Neural cell (in vitro differentiated cells): ENCODE results near the gene PPFIBP2. TPM values are rescaled to one million over a fixed set of nuclear protein-coding genes. Genes with fewer than 3 reads are reported as not detected.
A peak's percentile ranks its signal among the peaks of the same experiment; 100 is the strongest.

Source experiments
- H2AFZ ChIP-seq: fragments of 200-600, 300-800 bp; sonication (generic), shearing (Covaris generic); 2 replicates; pipeline ENCODE4 v1.6.0; 2014; ENCODE audit warnings: low read depth, mild to moderate bottlenecking, antibody characterized with exemption, low read length, moderate library complexity
- H3F3A ChIP-seq: fragments of 200-600 bp; shearing (Covaris generic); 2 replicates; pipeline ENCODE4 v1.6.1; 2016; ENCODE audit warnings: mild to moderate bottlenecking, moderate library complexity, mixed read lengths, antibody characterized with exemption, low read length; ENCODE audit not compliant: insufficient read depth, poor library complexity, severe bottlenecking
- H3K27ac ChIP-seq: fragments of 200-600, 300-800 bp; sonication (generic), shearing (Covaris generic); 2 replicates; pipeline ENCODE4 v1.5.1; 2014; ENCODE audit warnings: mild to moderate bottlenecking, low read length, moderate library complexity
- H3K27me3 ChIP-seq: fragments of 300-800, 200-600 bp; sonication (generic), shearing (Covaris generic); 2 replicates; pipeline ENCODE4 v1.6.0; 2014; ENCODE audit warnings: mild to moderate bottlenecking, low read depth, low read length, moderate library complexity; ENCODE audit not compliant: insufficient read depth
- H3K36me3 ChIP-seq: fragments of 300-800, 200-600 bp; sonication (generic), shearing (Covaris generic); 2 replicates; pipeline ENCODE4 v1.5.1; 2014; ENCODE audit warnings: mild to moderate bottlenecking, antibody characterized with exemption, low read length, moderate library complexity; ENCODE audit not compliant: insufficient read depth
- H3K4me2 ChIP-seq: fragments of 300-800, 200-600 bp; sonication (generic), shearing (Covaris generic); 2 replicates; pipeline ENCODE4 v1.6.0; 2014; ENCODE audit warnings: mild to moderate bottlenecking, low read length
- H3K4me3 ChIP-seq: fragments of 300-800, 200-600 bp; sonication (generic), shearing (Covaris generic); 2 replicates; pipeline ENCODE4 v1.5.1; 2014; ENCODE audit warnings: mild to moderate bottlenecking, low read length, moderate library complexity
- H3K79me2 ChIP-seq: fragments of 200-600 bp; shearing (Covaris generic); replicated peaks from 2 replicates; pipeline ENCODE4 v1.6.0; 2014; ENCODE audit warnings: mild to moderate bottlenecking, low read length, moderate library complexity; ENCODE audit not compliant: insufficient read depth
- H3K9ac ChIP-seq: fragments of 300-800, 200-600 bp; sonication (generic), shearing (Covaris generic); 2 replicates; pipeline ENCODE4 v1.6.1; 2016; ENCODE audit warnings: mild to moderate bottlenecking, low read length, mixed read lengths
- H3K9me2 ChIP-seq: fragments of 200-600 bp; shearing (Covaris generic); 2 replicates; pipeline ENCODE4 v1.6.1; 2016; ENCODE audit warnings: mild to moderate bottlenecking, low read length, mixed read lengths; ENCODE audit not compliant: insufficient read depth
- H3K9me3 ChIP-seq: fragments of 200-600, 300-800 bp; sonication (generic), shearing (Covaris generic); 2 replicates; pipeline ENCODE4 v1.6.1; 2016; ENCODE audit warnings: mild to moderate bottlenecking, mixed run types, low read length, moderate library complexity, mixed read lengths
- H4K20me1 ChIP-seq: fragments of 200-600 bp; shearing (Covaris generic); 2 replicates; pipeline ENCODE4 v1.6.1; 2016; ENCODE audit warnings: mild to moderate bottlenecking, mixed run types; ENCODE audit not compliant: insufficient read depth
- EP300 ChIP-seq: fragments of 450-650 bp; conservative IDR thresholded peaks from 2 replicates; pipeline ENCODE4 v1.6.1; 2014; ENCODE audit warnings: antibody characterized with exemption, mild to moderate bottlenecking, moderate library complexity; ENCODE audit not compliant: poor library complexity, severe bottlenecking
- EZH2 ChIP-seq: fragments of 200-600, 300-800 bp; shearing (Covaris generic), sonication (generic); IDR thresholded peaks from 2 replicates; pipeline ENCODE4 v1.6.1; 2014; ENCODE audit warnings: antibody characterized with exemption, low read length, borderline replicate concordance, mild to moderate bottlenecking; ENCODE audit not compliant: insufficient read depth, poor library complexity, severe bottlenecking
- MXI1 ChIP-seq: fragments of 450-650 bp; conservative IDR thresholded peaks from 2 replicates; pipeline ENCODE4 v1.6.1; 2014; ENCODE audit warnings: antibody characterized with exemption, mild to moderate bottlenecking; ENCODE audit not compliant: poor library complexity, severe bottlenecking
- POLR2AphosphoS5 ChIP-seq: IDR thresholded peaks from 2 replicates; pipeline ENCODE4 v1.6.1; 2012
- RAD21 ChIP-seq: fragments of 450-650 bp; conservative IDR thresholded peaks from 2 replicates; pipeline ENCODE4 v1.6.1; 2014; ENCODE audit warnings: antibody characterized with exemption, mild to moderate bottlenecking, moderate library complexity
- SMC3 ChIP-seq: fragments of 450-650 bp; conservative IDR thresholded peaks from 2 replicates; pipeline ENCODE4 v1.6.1; 2014; ENCODE audit warnings: antibody characterized with exemption, mild to moderate bottlenecking, moderate library complexity; ENCODE audit not compliant: poor library complexity
- TAF1 ChIP-seq: IDR thresholded peaks from 2 replicates; pipeline ENCODE4 v1.6.1; 2012; ENCODE audit warnings: low read depth
- polyA plus RNA-seq: library from polyadenylated mRNA; depleted of rRNA; stranded (reverse); fragments of >200 nt; gene quantifications from 2 replicates; pipeline ENCODE4 v1.2.3, GENCODE V29; 2014
- TF ChIP-seq, protein P1 (sequence below): IDR thresholded peaks from 2 replicates; pipeline ENCODE4 v1.6.1; 2012; ENCODE audit warnings: borderline replicate concordance
- TF ChIP-seq, protein P2 (sequence below): fragments of 450-650 bp; IDR thresholded peaks from 2 replicates; pipeline ENCODE4 v1.5.1; 2014; ENCODE audit warnings: antibody characterized with exemption, mild to moderate bottlenecking, moderate library complexity; ENCODE audit not compliant: poor library complexity, severe bottlenecking

Gene PPFIBP2
- polyA plus RNA-seq, 1 donor from 2014 or later: not detected

DNA sequence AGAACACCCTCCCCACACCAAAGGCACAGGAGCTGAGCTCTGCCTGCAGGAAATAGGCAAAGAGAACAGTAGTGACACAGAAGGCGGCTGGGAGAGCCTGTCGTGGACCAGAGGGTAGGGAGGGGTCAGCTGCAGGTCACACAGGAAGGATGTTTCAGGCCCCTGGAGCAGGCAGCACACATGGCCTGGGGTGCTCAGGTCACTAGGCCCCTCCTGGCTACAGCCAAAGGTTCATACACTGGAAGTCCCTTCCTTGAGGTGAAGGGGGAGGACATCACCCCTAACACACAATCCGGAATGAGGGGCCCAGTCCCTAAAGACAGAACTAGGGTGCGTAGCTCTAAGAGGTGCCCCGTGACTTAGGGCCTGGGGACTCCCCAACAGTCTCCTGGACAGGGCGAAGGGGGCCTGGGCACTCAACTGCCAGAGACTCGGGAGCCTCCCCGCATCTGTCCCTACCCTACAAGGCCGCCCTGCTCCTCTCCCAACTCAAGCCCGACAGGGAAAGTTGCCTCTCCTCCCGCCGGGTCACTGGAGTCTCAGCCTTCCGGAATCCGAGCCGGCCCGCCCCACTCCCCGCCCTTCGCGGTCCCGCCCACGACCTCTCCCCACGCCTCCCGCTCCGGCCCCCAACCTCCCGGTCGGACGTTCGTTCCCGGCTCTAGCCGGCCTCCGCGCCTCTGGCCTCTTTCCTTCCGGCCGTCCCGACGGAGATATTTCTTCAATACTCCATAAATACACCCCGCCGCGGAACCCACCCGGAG, 159.3 kb downstream of the PPFIBP2 start, which contains the start of gene CYB5R2:
CYB5R2 (minus strand) TSS at position 541 of the 764 bp plus-strand sequence. CDS start 675 bp downstream, outside the sequence.
- H3K4me3 ChIP-seq: peak within 1 kb of the TSS; percentile 52
- no peaks in the 10 kb centered on the region for H3K9me2 ChIP-seq
- no peaks in the 10 kb centered on the region for H3K79me2 ChIP-seq
- no peaks in the 10 kb centered on the region for H3K9me3 ChIP-seq
- no peak within 1 kb of the TSS for H2AFZ ChIP-seq
- no peak within 1 kb of the TSS for H3K4me2 ChIP-seq
- H3K27ac ChIP-seq: no peak within 1 kb of the TSS
- H3F3A ChIP-seq: no peaks in the 10 kb centered on the region
- H4K20me1 ChIP-seq: no peaks in the 10 kb centered on the region
- H3K36me3 ChIP-seq: no peaks in the 10 kb centered on the region
- peaks cover 37% of the 10 kb centered on the region for H3K27me3 ChIP-seq
- no peak within 1 kb of the TSS for H3K9ac ChIP-seq
- no peak for TF ChIP-seq SMC3
- no peak for TF ChIP-seq EP300
- no peak for TF ChIP-seq EZH2
- TF ChIP-seq, protein P1, sequence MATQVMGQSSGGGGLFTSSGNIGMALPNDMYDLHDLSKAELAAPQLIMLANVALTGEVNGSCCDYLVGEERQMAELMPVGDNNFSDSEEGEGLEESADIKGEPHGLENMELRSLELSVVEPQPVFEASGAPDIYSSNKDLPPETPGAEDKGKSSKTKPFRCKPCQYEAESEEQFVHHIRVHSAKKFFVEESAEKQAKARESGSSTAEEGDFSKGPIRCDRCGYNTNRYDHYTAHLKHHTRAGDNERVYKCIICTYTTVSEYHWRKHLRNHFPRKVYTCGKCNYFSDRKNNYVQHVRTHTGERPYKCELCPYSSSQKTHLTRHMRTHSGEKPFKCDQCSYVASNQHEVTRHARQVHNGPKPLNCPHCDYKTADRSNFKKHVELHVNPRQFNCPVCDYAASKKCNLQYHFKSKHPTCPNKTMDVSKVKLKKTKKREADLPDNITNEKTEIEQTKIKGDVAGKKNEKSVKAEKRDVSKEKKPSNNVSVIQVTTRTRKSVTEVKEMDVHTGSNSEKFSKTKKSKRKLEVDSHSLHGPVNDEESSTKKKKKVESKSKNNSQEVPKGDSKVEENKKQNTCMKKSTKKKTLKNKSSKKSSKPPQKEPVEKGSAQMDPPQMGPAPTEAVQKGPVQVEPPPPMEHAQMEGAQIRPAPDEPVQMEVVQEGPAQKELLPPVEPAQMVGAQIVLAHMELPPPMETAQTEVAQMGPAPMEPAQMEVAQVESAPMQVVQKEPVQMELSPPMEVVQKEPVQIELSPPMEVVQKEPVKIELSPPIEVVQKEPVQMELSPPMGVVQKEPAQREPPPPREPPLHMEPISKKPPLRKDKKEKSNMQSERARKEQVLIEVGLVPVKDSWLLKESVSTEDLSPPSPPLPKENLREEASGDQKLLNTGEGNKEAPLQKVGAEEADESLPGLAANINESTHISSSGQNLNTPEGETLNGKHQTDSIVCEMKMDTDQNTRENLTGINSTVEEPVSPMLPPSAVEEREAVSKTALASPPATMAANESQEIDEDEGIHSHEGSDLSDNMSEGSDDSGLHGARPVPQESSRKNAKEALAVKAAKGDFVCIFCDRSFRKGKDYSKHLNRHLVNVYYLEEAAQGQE: no peak
- TF ChIP-seq, protein P2, sequence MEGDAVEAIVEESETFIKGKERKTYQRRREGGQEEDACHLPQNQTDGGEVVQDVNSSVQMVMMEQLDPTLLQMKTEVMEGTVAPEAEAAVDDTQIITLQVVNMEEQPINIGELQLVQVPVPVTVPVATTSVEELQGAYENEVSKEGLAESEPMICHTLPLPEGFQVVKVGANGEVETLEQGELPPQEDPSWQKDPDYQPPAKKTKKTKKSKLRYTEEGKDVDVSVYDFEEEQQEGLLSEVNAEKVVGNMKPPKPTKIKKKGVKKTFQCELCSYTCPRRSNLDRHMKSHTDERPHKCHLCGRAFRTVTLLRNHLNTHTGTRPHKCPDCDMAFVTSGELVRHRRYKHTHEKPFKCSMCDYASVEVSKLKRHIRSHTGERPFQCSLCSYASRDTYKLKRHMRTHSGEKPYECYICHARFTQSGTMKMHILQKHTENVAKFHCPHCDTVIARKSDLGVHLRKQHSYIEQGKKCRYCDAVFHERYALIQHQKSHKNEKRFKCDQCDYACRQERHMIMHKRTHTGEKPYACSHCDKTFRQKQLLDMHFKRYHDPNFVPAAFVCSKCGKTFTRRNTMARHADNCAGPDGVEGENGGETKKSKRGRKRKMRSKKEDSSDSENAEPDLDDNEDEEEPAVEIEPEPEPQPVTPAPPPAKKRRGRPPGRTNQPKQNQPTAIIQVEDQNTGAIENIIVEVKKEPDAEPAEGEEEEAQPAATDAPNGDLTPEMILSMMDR: no peak
- no peak for TF ChIP-seq RAD21
- TF ChIP-seq MXI1: no peak
- no peak for TF ChIP-seq POLR2AphosphoS5
- no peak for TF ChIP-seq TAF1

DNA sequence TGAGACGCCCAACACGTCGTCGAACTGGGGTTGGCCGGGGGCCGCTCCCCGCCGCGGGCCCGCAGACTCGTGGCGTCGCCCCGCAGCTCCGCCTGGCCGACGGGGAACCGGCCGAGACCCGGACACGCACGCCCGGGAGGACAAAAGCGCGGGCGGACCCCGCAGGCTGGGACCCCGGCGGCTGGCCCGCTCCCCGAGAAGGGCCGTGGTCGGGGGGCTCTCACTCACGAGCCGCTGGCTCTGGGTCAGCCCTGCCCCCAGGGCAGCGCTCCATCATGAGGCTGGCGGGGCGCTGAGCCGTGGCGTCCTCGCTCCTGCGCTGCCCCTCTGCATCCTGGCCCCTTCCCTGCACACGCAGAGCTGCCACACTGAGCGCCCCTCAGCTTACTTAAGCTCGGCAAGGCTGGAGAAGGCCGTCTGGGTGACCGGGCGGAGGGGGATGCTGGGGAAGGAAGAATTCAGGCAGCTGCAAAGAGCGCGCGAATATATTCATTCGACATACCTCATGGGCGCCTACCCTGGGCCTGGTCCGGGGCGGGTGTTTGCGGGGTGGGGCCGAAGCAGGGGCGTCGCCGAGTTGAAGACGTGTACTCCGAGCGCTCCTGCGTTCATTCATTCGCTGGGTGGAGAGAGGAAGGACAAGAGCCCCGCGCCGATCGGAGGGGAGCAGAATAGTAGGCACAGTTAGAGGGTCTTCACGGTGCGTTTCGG, 160.1 kb downstream of the PPFIBP2 start:
- Histone ChIP-seq H3K27me3 (peaks cover 37% of the 10 kb centered on the region), H2AFZ (no peak overlapping the region), H3K79me2 (no peaks in the 10 kb centered on the region), H4K20me1 (no peaks in the 10 kb centered on the region), H3K9me3 (no peaks in the 10 kb centered on the region), H3K9me2 (no peaks in the 10 kb centered on the region), H3K9ac (no peak overlapping the region), H3K36me3 (no peaks in the 10 kb centered on the region), H3K27ac (no peak overlapping the region), H3K4me2 (no peak overlapping the region), H3K4me3 (peak overlapping the region; percentile 52), H3F3A (no peaks in the 10 kb centered on the region)
- peak; percentile 40 for TF ChIP-seq EZH2
- TF ChIP-seq TAF1: no peak
- TF ChIP-seq RAD21: no peak
